ENCODE data around the gene EPS8L2. TPM values are rescaled to one million over a fixed set of nuclear protein-coding genes. Genes with fewer than 3 reads are reported as not detected.

Gene EPS8L2
- polyA plus RNA-seq, 4 donors, result 94.5 to 147 (median 112) TPM

DNA sequence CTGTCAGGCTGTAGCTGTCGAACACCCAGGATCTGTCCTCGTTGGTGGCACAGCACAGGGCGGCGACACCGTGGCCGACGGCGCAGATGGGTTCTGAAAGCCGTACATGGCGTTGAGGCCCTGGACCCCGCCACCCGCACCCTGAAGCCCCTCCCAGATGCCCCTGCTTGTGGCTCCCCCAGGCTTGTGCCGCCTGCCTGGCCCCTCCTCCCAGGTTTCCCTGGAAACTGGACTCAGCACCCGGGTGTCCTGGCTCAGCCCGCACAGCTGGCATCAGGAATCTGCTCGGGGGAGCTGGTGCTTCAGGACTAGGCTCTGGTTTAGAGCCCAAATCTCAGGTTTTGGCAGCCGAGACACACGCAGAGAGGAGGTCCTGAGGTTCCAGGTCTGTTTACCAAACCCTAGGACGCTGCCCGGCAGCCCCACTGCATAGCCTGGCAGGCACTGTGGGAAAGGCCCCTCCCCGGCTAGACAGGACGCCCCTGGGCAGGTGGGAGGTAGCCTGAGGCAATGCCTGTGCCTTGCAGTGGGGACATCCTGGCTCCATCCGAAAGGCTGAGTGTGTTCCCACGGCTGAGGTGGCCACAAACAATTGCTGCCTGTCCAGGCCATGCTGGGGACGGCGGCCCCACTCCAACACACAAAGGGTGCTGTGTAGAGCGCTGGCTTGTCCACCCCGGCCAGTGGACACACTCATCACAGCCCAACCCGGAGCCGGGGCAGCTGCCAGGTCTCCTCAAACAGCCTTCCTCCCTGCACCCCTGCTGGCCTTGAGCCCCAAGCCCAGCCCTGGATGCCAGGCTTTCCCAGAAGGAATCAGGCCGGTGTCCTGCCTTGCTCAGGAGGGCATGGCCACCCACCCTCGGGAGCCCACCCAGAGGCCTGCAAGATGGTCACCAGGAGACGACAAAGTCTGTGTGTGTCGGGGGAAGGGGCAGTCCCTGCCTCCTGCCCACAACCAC, 66.7 kb downstream of the EPS8L2 start:
- no peak for DNase-seq (ENCODE audit: low read depth in 4 of 4, low spot score in 3 of 4)

DNA sequence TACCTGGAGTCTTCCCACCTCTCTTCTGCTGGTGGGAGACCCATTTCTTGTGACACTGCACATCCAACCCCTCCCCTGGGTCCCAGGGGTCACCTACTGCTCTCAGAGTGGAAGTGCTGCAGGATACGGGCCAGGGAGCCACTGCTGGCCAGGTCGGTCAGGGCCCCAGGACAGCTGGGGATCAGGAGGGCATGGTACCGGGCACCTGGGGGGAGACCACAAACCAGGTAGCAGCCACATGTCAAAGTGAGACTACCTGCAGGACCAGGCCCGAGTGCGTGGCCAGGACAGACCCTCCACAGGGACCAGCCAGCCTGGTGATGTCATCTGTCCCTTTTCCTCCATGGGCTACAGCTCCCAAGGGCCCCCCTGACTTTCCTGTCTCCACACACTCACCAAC, 67.4 kb downstream of the EPS8L2 start:
- no peak for DNase-seq (ENCODE audit: low read depth in 4 of 4, low spot score in 3 of 4)

DNA sequence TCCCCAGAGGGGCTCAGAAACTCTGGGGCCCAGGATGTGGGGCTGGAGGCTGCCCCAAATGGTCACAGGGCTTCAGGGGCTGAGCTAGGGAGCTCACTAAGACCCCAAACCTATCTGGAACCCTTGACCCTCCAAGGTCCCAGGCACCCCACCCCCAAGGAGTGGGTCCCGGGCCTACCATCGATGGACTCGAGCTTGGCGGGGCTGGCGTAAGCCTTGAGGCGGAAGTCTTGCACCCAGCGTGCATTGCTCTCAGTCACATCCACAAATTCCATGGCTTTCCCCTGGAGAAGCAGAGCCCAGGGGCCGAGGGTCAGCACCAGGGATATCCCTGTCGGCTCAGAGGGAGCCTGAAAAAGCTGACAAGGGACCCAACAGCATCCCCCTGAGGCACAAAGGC, 67.8 kb downstream of the EPS8L2 start:
- no peak for DNase-seq (ENCODE audit: low read depth in 4 of 4, low spot score in 3 of 4)

DNA sequence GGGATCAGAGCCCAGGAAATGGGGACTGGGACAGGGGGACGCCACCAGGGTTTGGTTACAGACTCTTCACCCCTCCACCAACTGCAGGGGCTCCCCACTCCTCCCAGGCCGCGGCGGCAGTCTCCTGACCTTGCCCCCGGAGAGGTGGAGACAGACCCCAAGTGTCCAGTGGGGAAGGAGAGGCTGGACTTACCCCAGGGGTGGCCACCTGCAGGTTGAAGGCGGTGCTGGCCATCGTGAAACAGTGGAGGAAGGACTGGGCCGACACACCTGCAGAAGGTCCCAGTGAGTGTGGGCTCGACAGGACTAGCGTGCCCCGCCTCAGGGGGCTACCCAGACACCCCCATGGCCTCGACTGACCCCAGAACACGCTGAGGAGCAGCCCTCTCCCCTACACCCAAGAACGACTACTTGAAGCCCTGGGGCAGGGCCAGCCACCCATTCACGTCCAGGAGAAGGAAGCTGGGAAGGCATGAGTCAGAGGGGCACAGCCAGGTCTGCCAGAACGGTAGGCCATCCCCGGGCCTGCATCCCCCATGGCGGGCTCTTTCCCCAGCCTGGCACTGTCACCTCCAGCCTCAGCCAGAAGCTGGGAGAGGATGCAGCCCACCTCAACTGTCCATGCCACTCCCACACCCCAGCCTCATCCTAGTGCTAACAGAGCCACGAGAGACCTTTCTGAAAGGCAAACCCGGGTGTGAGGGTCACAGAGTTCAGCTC, 69.0 kb downstream of the EPS8L2 start:
- DNase-seq (ENCODE audit: low read depth in 4 of 4, low spot score in 3 of 4), result no peak

DNA sequence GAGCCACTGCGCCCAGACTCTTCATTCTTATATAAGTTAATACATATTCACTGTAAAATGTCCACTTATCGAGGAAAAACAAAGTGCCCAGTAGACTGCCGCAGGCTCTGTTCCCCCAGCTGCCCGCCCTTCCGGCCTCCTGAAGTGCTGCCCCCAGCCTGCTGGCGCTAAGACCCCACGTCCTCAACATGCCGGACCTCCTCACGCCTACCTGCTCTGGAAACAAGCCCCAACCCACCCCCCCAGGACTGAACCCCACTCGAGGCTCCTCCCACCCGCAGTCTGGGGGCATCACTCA, 70.2 kb downstream of the EPS8L2 start:
- no peak for DNase-seq (ENCODE audit: low read depth in 4 of 4, low spot score in 3 of 4)

DNA sequence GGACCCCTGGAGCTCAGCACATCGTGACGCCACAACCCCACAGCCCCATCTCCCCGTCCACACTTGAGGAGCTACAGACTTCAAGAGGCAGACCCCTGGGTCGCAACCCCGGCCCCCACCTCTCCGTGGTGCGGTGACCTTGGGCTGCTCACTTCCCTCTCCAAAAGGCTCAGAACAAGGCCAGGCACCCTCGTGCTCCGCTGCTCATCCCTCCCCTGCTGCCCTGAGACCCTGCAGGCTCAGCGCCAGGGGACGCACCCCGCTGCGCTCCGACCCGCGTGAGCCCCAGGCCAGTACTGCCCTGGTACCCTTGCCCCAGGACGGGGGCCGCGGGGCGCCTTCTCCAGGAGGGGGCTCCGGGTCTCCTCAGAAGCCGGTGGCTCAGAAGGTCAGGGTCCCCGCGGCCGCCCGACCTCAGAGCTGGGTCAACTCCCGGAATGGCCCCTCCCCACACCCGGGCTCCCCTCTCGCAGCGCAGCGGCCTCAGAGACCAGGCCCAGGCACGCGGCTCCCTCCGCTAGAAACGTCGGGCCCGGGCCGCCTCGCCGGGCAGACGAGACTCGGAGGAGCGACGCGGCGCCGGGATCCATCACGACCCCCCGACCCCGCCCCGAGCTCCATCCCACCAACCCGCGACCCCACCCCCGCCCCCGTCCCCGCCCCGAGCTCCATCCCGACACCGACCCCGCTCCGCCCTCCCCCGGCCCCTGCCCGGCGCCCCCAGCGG, 70.7 kb downstream of the EPS8L2 start:
- no peak for DNase-seq (ENCODE audit: low read depth in 4 of 4, low spot score in 3 of 4)

Other genes starting within 250 kb of the EPS8L2 start
- 100 to 1,000 TPM in 1 of 4 donors, 10 to 100 TPM in 3; 80.9 to 120 (median 86.6) TPM for gene RNH1, start 199.0 kb upstream of the EPS8L2 start, polyA plus RNA-seq (ENCODE audit: insufficient read length in 4 of 4)
- gene HRAS, start 170.7 kb upstream of the EPS8L2 start, polyA plus RNA-seq (ENCODE audit: insufficient read length in 4 of 4), result 10 to 100 TPM; 39.5 to 57.2 (median 41.2) TPM
- gene LRRC56, start 168.7 kb upstream of the EPS8L2 start, polyA plus RNA-seq (ENCODE audit: insufficient read length in 4 of 4), result 1 to 10 TPM; 3.3 to 5.2 (median 4.1) TPM
- gene LMNTD2, start 145.5 kb upstream of the EPS8L2 start, polyA plus RNA-seq (ENCODE audit: insufficient read length in 4 of 4), result 1 to 10 TPM; 2.8 to 5.9 (median 3.6) TPM
- 10 to 100 TPM; 42.7 to 68.7 (median 45.2) TPM for gene RASSF7, start 145.3 kb upstream of the EPS8L2 start, polyA plus RNA-seq (ENCODE audit: insufficient read length in 4 of 4)
- gene PHRF1, start 129.8 kb upstream of the EPS8L2 start, polyA plus RNA-seq (ENCODE audit: insufficient read length in 4 of 4), result 10 to 100 TPM; 21.1 to 27.4 (median 21.9) TPM
- gene IRF7, start 90.3 kb upstream of the EPS8L2 start, polyA plus RNA-seq (ENCODE audit: insufficient read length in 4 of 4), result 10 to 100 TPM in 1 of 4 donors, 1 to 10 TPM in 3; 8.1 to 12.4 (median 8.4) TPM
- 10 to 100 TPM; 31.8 to 49.2 (median 42.9) TPM for gene CDHR5, start 81.3 kb upstream of the EPS8L2 start, polyA plus RNA-seq (ENCODE audit: insufficient read length in 4 of 4)
- gene SCT, start 79.0 kb upstream of the EPS8L2 start, polyA plus RNA-seq (ENCODE audit: insufficient read length in 4 of 4), result 1 to 10 TPM; 1.2 to 3.5 (median 1.9) TPM
- 1 to 10 TPM; 1.7 to 5.7 (median 2.1) TPM for gene DRD4, start 69.0 kb upstream of the EPS8L2 start, polyA plus RNA-seq (ENCODE audit: insufficient read length in 4 of 4)
- 10 to 100 TPM; 36.3 to 55.9 (median 46.3) TPM for gene DEAF1, start 11.0 kb upstream of the EPS8L2 start, polyA plus RNA-seq (ENCODE audit: insufficient read length in 4 of 4)
- gene TMEM80, start 10.4 kb upstream of the EPS8L2 start, polyA plus RNA-seq (ENCODE audit: insufficient read length in 4 of 4), result 10 to 100 TPM; 37.4 to 45.2 (median 42.2) TPM
- 100 to 1,000 TPM; 132 to 146 (median 135) TPM for gene TALDO1, start 41.2 kb downstream of the EPS8L2 start, polyA plus RNA-seq (ENCODE audit: insufficient read length in 4 of 4)
- gene GATD1, start 71.3 kb downstream of the EPS8L2 start, polyA plus RNA-seq (ENCODE audit: insufficient read length in 4 of 4), result 10 to 100 TPM; 70.9 to 97.2 (median 74.7) TPM
- under 1 TPM; 0.36 to 0.96 (median 0.54) TPM for gene CEND1, start 83.9 kb downstream of the EPS8L2 start, polyA plus RNA-seq (ENCODE audit: insufficient read length in 4 of 4)
- 10 to 100 TPM; 14.3 to 19.3 (median 14.7) TPM for gene SLC25A22, start 92.0 kb downstream of the EPS8L2 start, polyA plus RNA-seq (ENCODE audit: insufficient read length in 4 of 4)
- gene PIDD1, start 99.0 kb downstream of the EPS8L2 start, polyA plus RNA-seq (ENCODE audit: insufficient read length in 4 of 4), result 10 to 100 TPM in 1 of 4 donors, 1 to 10 TPM in 3; 7.5 to 14.9 (median 8.7) TPM
- gene RPLP2, start 103.7 kb downstream of the EPS8L2 start, polyA plus RNA-seq (ENCODE audit: insufficient read length in 4 of 4), result 1,000 to 10,000 TPM in 2 of 4 donors, 100 to 1,000 TPM in 2; 857 to 1,329 (median 1,011) TPM
- gene PNPLA2, start 112.7 kb downstream of the EPS8L2 start, polyA plus RNA-seq (ENCODE audit: insufficient read length in 4 of 4), result 10 to 100 TPM; 49.8 to 83.4 (median 57.7) TPM
- gene CRACR2B, start 121.7 kb downstream of the EPS8L2 start, polyA plus RNA-seq (ENCODE audit: insufficient read length in 4 of 4), result 10 to 100 TPM; 11.5 to 20.7 (median 13.0) TPM
- gene CD151, start 126.7 kb downstream of the EPS8L2 start, polyA plus RNA-seq (ENCODE audit: insufficient read length in 4 of 4), result 100 to 1,000 TPM; 194 to 242 (median 203) TPM
- gene POLR2L, start 136.3 kb downstream of the EPS8L2 start, polyA plus RNA-seq (ENCODE audit: insufficient read length in 4 of 4), result 100 to 1,000 TPM in 3 of 4 donors, 10 to 100 TPM in 1; 94.4 to 125 (median 106) TPM
- gene TSPAN4, start 136.6 kb downstream of the EPS8L2 start, polyA plus RNA-seq (ENCODE audit: insufficient read length in 4 of 4), result 10 to 100 TPM; 63.9 to 92.2 (median 72.2) TPM
- 100 to 1,000 TPM; 102 to 128 (median 115) TPM for gene CHID1, start 204.6 kb downstream of the EPS8L2 start, polyA plus RNA-seq (ENCODE audit: insufficient read length in 4 of 4)
- gene AP2A2, start 219.6 kb downstream of the EPS8L2 start, polyA plus RNA-seq (ENCODE audit: insufficient read length in 4 of 4), result 100 to 1,000 TPM; 100 to 120 (median 109) TPM